GM12878 (cell line): ENCODE data around the gene PPFIBP1. TPM values are rescaled to one million over a fixed set of nuclear protein-coding genes. Genes with fewer than 3 reads are reported as not detected.

Experiments used
- ATAC-seq: fragments of 200-7000 bp; cut with Tn5 transposase; 3 replicates; pipeline ENCODE4 v1.9.1; 2020; ENCODE audit warnings: mild to moderate bottlenecking, moderate library complexity
- BruUV-seq: library from RNA; stranded (reverse); fragments of 400-500 nt; replicated peaks from 2 replicates; lab custom pipeline; 2021; lab: Mats Ljungman, UMichigan
- CTCF ChIA-PET: fragments of 300-600 bp; sonication (Branson Sonifier 250); formaldehyde crosslinking; extraction: SDS; loops from one replicate; lab custom pipeline; 2021; ENCODE audit warnings: inconsistent platforms; lab: Yijun Ruan, JAX
- POLR2A ChIA-PET: fragments of 350-600 bp; formaldehyde crosslinking; extraction: SDS; loops from one replicate; lab custom pipeline; 2021; ENCODE audit warnings: inconsistent platforms; lab: Charles Lee
- RAD21 ChIA-PET: fragments of 300-600 bp; sonication (Branson Sonifier 250); formaldehyde crosslinking; loops from one replicate; lab custom pipeline; 2023; ENCODE audit warnings: antibody characterized with exemption; ENCODE audit not compliant: unreplicated experiment; lab: Charles Lee
- SMC1A ChIA-PET: fragments of 300-600 bp; sonication (Branson Sonifier 250); formaldehyde crosslinking; loops from one replicate; lab custom pipeline; 2023; ENCODE audit not compliant: unreplicated experiment, uncharacterized antibody; lab: Charles Lee
- DNase-seq: peaks from one replicate; pipeline ENCODE4 v3.0.0-alpha.2; 2011; ENCODE audit warnings: low read depth, low spot score
- FAIRE-seq: peaks from 3 replicates; lab custom pipeline; 2011; peaks lifted over from hg19 to GRCh38; lab: Jason Lieb, UNC
- H2AFZ ChIP-seq: 2 replicates; pipeline ENCODE4 v1.6.0; 2011; ENCODE audit warnings: low read depth, low read length, control low read depth; ENCODE audit not compliant: control insufficient read depth
- H3K27ac ChIP-seq: 2 replicates; pipeline ENCODE4 v1.5.1; 2011; ENCODE audit warnings: control low read depth; ENCODE audit not compliant: control insufficient read depth, insufficient read depth
- H3K27me3 ChIP-seq, 2 experiments: replicated peaks in 1 of 2; 2 replicates each; pipeline versions ENCODE4 v1.6.0 to v1.6.1; 2011; ENCODE audit warnings: low read length in 1 of 2; ENCODE audit not compliant: control insufficient read depth in 2 of 2, insufficient read depth in 2 of 2
- H3K36me3 ChIP-seq, 2 experiments: 2 replicates each; pipeline ENCODE4 v1.5.1; 2011; ENCODE audit warnings: low read length in 1 of 2; ENCODE audit not compliant: control insufficient read depth in 2 of 2, insufficient read depth in 2 of 2
- H3K4me1 ChIP-seq: 2 replicates; pipeline ENCODE4 v1.6.1; 2011; ENCODE audit warnings: mild to moderate bottlenecking, low read length, moderate library complexity, mixed read lengths; ENCODE audit not compliant: control insufficient read depth, insufficient read depth
- H3K4me2 ChIP-seq: 2 replicates; pipeline ENCODE4 v1.6.0; 2011; ENCODE audit warnings: control low read depth; ENCODE audit not compliant: control insufficient read depth, insufficient read depth
- H3K4me3 ChIP-seq: fragments of 200-600 bp; sonication (generic); 2 replicates; pipeline ENCODE4 v1.5.1; 2016
- H3K79me2 ChIP-seq: 2 replicates; pipeline ENCODE4 v1.6.0; 2011; ENCODE audit warnings: low read length; ENCODE audit not compliant: control insufficient read depth, insufficient read depth
- H3K9ac ChIP-seq: 2 replicates; pipeline ENCODE4 v1.8.0; 2011; ENCODE audit warnings: low read length, control low read depth, mixed read lengths; ENCODE audit not compliant: control insufficient read depth, insufficient read depth
- H3K9me3 ChIP-seq: replicated peaks from 3 replicates; pipeline ENCODE4 v1.5.1; 2011; ENCODE audit warnings: mild to moderate bottlenecking, low read length; ENCODE audit not compliant: control insufficient read depth, insufficient read depth
- H4K20me1 ChIP-seq: 2 replicates; pipeline ENCODE4 v1.6.0; 2011; ENCODE audit not compliant: control insufficient read depth, insufficient read depth
- CBX3 ChIP-seq: fragments of 200-600 bp; sonication (generic); IDR thresholded peaks from 2 replicates; pipeline ENCODE4 v1.6.1; 2016; ENCODE audit warnings: low read depth, borderline replicate concordance
- CBX5 ChIP-seq: sonication (generic); IDR thresholded peaks from 2 replicates; pipeline ENCODE4 v1.6.1; 2016; ENCODE audit warnings: low read depth, moderate library complexity, mild to moderate bottlenecking, inconsistent platforms
- ETV6 ChIP-seq, 2 experiments: fragments of 450-650 bp in 1 of 2; IDR thresholded peaks in 1 of 2; conservative IDR thresholded peaks in 1 of 2; 2 replicates each; pipeline ENCODE4 v1.6.1; 2014; ENCODE audit warnings: antibody characterized with exemption in 1 of 2, borderline replicate concordance in 1 of 2, low read depth in 1 of 2, mild to moderate bottlenecking in 1 of 2, moderate library complexity in 1 of 2
- LARP7 ChIP-seq: fragments of 450-650 bp; IDR thresholded peaks from 2 replicates; pipeline ENCODE4 v1.6.1; 2017; ENCODE audit warnings: mild to moderate bottlenecking
- MEF2A ChIP-seq: IDR thresholded peaks from 2 replicates; pipeline ENCODE4 v1.6.1; 2011; ENCODE audit warnings: low read depth, mild to moderate bottlenecking, low read length, moderate library complexity; ENCODE audit not compliant: insufficient read depth
- NFIC ChIP-seq: IDR thresholded peaks from 2 replicates; pipeline ENCODE4 v1.6.1; 2012; ENCODE audit warnings: low read depth, mild to moderate bottlenecking, inconsistent platforms, low read length, moderate library complexity
- RBBP5 ChIP-seq: fragments of 200-600 bp; sonication (generic); conservative IDR thresholded peaks from 2 replicates; pipeline ENCODE4 v1.6.1; 2016
- RUNX3 ChIP-seq: IDR thresholded peaks from 2 replicates; pipeline ENCODE4 v1.6.1; 2012; ENCODE audit warnings: low read length, inconsistent platforms
- SIX5 ChIP-seq: IDR thresholded peaks from 2 replicates; pipeline ENCODE4 v1.6.1; 2011; ENCODE audit warnings: mild to moderate bottlenecking, low read depth, low read length, moderate library complexity; ENCODE audit not compliant: severe bottlenecking
- SMAD5 ChIP-seq: IDR thresholded peaks from 2 replicates; pipeline ENCODE4 v1.6.1; 2016; ENCODE audit warnings: antibody characterized with exemption, low read depth
- SREBF2 ChIP-seq: IDR thresholded peaks from 2 replicates; pipeline ENCODE4 v1.6.1; 2012; ENCODE audit warnings: mild to moderate bottlenecking, low read length
- STAT3 ChIP-seq: IDR thresholded peaks from 2 replicates; pipeline ENCODE4 v1.6.1; 2011; ENCODE audit warnings: low read depth, low read length, improper control_type of control experiment
- TCF12 ChIP-seq: IDR thresholded peaks from 2 replicates; pipeline ENCODE4 v1.6.1; 2011; ENCODE audit warnings: low read depth, mild to moderate bottlenecking, low read length
- ZNF622 ChIP-seq: fragments of 450-650 bp; IDR thresholded peaks from 2 replicates; pipeline ENCODE4 v1.6.1; 2017; ENCODE audit warnings: mild to moderate bottlenecking, inconsistent platforms
- WGBS: methylation state at CpG from one replicate; pipeline ENCODE4 v1.1.6; 2016; ENCODE audit warnings: low lambda C conversion rate; ENCODE audit not compliant: insufficient replicate concordance, insufficient coverage; ENCODE audit errors: missing lambda C conversion rate; 5-methylcytosine and 5-hydroxymethylcytosine counted together
- in situ Hi-C: fragments of 300-500 bp; cut with MboI; formaldehyde crosslinking; loops from 9 replicates; pipeline ENCODE4 v1.14.3; 2018; ENCODE audit warnings: mixed read lengths
- intact Hi-C: fragments of 100-400 bp; cut with micrococcal nuclease; formaldehyde crosslinking; loops from one replicate; pipeline ENCODE4 v1.14.2; 2022; ENCODE audit not compliant: unreplicated experiment
- polyA plus RNA-seq, 11 experiments: library from polyadenylated mRNA; depleted of rRNA in 4 of 11; unstranded in 6 of 11; stranded (reverse) in 5 of 11; fragments of >200 nt; fragmentation: Nextera tagmentation in 4 of 11; fragmentation: Illumina TruSeq in 1 of 11; extraction: Ambion mirVana in 4 of 11; extraction: Trizol in 1 of 11; gene quantifications; 1 replicate in 1 of 11; 2 replicates in 10 of 11; pipeline versions ENCODE4 v1.2.1 to v1.2.3, GENCODE V29; 2011 to 2016; ENCODE audit warnings: inconsistent platforms in 2 of 11, missing spikeins in 2 of 11, low read depth in 1 of 11
- total RNA-seq, 4 experiments: library from RNA; depleted of rRNA in 3 of 4; stranded (reverse); fragments of >200 nt in 3 of 4; fragmentation: Illumina TruSeq in 1 of 4; extraction: Trizol in 1 of 4; gene quantifications; 2 replicates each; pipeline versions ENCODE4 v1.2.1 to v1.2.3, GENCODE V29; 2013 to 2021
- TF ChIP-seq, protein P1 (sequence below): IDR thresholded peaks from 2 replicates; pipeline ENCODE4 v1.6.1; 2011; ENCODE audit warnings: borderline replicate concordance, low read depth, mild to moderate bottlenecking, moderate library complexity, low read length; ENCODE audit not compliant: insufficient read depth, poor library complexity, severe bottlenecking

PPFIBP1 gene
- total and polyA plus RNA-seq, 10 of the 15 experiments (the other 5 are each of a cell fraction or from before 2014, with no cell fraction given) = 0.47 to 7.8 (median 3.6) TPM

DNA sequence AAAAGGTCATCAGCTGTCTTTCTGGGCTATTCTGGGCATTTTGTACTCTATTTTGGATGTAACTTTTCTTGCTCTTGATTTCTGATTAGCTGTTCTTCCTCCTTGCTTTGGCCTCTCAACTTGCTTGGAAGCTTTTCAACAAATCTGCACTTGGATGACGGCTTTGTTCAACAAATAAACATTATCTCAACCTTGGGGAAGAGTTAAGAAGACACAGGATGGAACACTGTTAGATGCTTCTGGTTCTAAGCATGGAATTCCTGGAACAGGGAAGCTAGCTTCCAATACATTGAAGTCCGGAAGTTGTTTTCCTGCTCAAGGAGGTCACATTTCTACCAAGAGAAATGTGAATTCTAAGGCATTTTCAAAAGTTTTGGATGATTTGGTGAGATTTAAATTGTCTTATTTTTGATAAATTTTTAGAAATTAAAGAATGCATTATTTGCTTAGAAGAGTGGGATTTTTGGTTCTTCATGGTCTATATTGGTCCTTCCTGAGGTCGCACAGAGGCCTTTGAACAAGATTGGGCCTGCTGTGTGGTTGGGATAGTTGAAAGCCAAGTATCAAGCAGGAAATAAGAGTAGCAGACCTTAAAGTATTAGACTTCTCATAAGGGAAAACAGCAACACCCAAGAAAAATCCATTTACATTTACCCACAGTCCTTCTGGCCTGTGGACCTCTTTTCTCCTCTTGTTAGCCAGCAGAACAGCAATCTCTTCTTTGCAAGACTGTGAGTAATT, 59.2 kb downstream of the PPFIBP1 start:
- WGBS = 81% methylated on average over 3 of the region's 3 CpGs
- no peak for DNase-seq
- in situ Hi-C loops (no loop called here), intact Hi-C loops (no loop called here)
- Histone ChIP-seq H3K4me1 (peaks cover 32% of the 10 kb centered on the region), H3K27ac (no peak overlapping the region), H3K9ac (no peak overlapping the region), H3K79me2 (no peaks in the 10 kb centered on the region), H2AFZ (no peak overlapping the region), H3K27me3 (no peaks in the 10 kb centered on the region), H3K36me3 (no peaks in the 10 kb centered on the region), H3K4me2 (no peak overlapping the region), H3K9me3 (no peaks in the 10 kb centered on the region), H3K4me3 (no peak overlapping the region), H4K20me1 (no peaks in the 10 kb centered on the region)
- ChIA-PET CTCF (no interaction called here), POLR2A (no interaction called here), SMC1A (no interaction called here), RAD21 (no interaction called here)
- ATAC-seq = no peak
- TF ChIP-seq ETV6 (conservative IDR thresholded peaks at IDR 0.05 in 1 of 2, IDR thresholded peaks at IDR 0.05 in 1 of 2; ENCODE audit: borderline replicate concordance in 1 of 2, low read depth in 1 of 2) = no peak
- TF ChIP-seq MEF2A = 0 out of 2 replicates have a peak, but pooled peaks have one; percentile 36
- no peak for TF ChIP-seq ZNF622
- peak; percentile 89 for TF ChIP-seq RUNX3
- TF ChIP-seq SIX5 = peak; percentile 2
- peak; percentile 65; the same call in 1 of the 2 replicates for TF ChIP-seq NFIC
- BruUV-seq = no TSS peak
- FAIRE-seq = no peak

DNA sequence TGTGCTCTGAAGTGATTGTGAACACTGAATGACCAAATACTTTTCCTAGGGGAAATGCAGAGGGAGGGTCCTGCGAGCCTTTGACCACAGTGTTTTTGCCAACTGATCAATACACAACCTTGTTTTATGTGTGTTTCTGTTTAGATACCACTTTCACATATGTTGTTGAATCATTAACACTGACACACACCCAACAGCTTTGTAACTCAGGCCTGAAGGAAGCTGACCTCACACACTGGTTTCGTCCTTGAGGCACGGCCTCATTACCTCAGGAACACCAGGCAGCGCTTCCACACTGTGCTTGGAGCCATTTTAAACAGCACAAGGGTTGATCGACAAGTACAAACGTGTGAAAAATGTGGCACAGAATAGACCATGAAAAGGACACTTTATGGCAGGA, 60.0 kb downstream of the PPFIBP1 start:
- DNase-seq (no peak), ATAC-seq (no peak), FAIRE-seq (no peak)
- no TSS peak for BruUV-seq
- Histone ChIP-seq H3K79me2 (no peaks in the 10 kb centered on the region), H3K9ac (no peak overlapping the region), H2AFZ (no peak overlapping the region), H3K9me3 (no peaks in the 10 kb centered on the region), H3K27ac (no peak overlapping the region), H3K4me3 (no peak overlapping the region), H3K36me3 (no peaks in the 10 kb centered on the region), H3K27me3 (no peaks in the 10 kb centered on the region), H3K4me2 (no peak overlapping the region), H4K20me1 (no peaks in the 10 kb centered on the region), H3K4me1 (peaks cover 26% of the 10 kb centered on the region)
- 92% methylated on average over 6 of the region's 6 CpGs for WGBS
- RAD21 ChIA-PET = no interaction called here
- SMC1A ChIA-PET = no interaction called here
- POLR2A ChIA-PET = no interaction called here
- intact Hi-C loops (no loop called here), in situ Hi-C loops (no loop called here)
- CTCF ChIA-PET = no interaction called here
- TF ChIP-seq SIX5 (no peak), CBX5 (no peak), STAT3 (no peak), RBBP5 (no peak), ETV6 (conservative IDR thresholded peaks at IDR 0.05 in 1 of 2, IDR thresholded peaks at IDR 0.05 in 1 of 2; ENCODE audit: borderline replicate concordance in 1 of 2, low read depth in 1 of 2) (no peak), TCF12 (no peak), SREBF2 (no peak), LARP7 (no peak), SMAD5 (no peak), ZNF622 (no peak), CBX3 (no peak)
- TF ChIP-seq, protein P1, sequence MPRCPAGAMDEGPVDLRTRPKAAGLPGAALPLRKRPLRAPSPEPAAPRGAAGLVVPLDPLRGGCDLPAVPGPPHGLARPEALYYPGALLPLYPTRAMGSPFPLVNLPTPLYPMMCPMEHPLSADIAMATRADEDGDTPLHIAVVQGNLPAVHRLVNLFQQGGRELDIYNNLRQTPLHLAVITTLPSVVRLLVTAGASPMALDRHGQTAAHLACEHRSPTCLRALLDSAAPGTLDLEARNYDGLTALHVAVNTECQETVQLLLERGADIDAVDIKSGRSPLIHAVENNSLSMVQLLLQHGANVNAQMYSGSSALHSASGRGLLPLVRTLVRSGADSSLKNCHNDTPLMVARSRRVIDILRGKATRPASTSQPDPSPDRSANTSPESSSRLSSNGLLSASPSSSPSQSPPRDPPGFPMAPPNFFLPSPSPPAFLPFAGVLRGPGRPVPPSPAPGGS = no peak
